GM10266 (cell line): ENCODE results near the gene PTPN22.

ENCODE experiments used
- DNase-seq: peaks from one replicate; pipeline ENCODE4 v3.0.0; 2012; ENCODE audit errors: extremely low spot score
- TF ChIP-seq, protein P1 (sequence below): IDR thresholded peaks from 2 replicates; pipeline ENCODE4 v1.5.1; 2012; ENCODE audit warnings: mild to moderate bottlenecking, low read depth; ENCODE audit not compliant: control insufficient read depth, insufficient read depth; ENCODE audit errors: missing control alignments

The PTPN22 gene

DNA sequence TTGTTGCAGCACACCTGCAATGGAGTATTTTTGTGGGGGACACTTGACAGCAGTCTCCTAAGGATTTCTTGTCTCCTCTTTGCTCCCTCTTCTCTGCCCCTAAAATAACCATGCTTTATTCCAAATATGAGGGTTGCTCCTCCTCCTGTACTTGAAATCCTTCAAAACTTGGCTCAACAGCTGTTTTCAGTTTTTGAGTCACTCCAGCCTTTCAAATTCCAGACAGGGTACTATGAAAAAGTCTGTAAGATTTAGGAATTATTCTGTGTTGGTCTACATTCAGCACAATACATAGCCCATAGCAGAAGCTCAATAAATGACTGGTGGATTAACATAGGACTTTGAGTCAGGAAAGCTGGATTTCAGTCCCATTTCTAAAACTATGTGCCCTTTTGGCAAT lies 27.6 kb upstream of the PTPN22 start:
- DNase-seq, result no peak
- TF ChIP-seq, protein P1, sequence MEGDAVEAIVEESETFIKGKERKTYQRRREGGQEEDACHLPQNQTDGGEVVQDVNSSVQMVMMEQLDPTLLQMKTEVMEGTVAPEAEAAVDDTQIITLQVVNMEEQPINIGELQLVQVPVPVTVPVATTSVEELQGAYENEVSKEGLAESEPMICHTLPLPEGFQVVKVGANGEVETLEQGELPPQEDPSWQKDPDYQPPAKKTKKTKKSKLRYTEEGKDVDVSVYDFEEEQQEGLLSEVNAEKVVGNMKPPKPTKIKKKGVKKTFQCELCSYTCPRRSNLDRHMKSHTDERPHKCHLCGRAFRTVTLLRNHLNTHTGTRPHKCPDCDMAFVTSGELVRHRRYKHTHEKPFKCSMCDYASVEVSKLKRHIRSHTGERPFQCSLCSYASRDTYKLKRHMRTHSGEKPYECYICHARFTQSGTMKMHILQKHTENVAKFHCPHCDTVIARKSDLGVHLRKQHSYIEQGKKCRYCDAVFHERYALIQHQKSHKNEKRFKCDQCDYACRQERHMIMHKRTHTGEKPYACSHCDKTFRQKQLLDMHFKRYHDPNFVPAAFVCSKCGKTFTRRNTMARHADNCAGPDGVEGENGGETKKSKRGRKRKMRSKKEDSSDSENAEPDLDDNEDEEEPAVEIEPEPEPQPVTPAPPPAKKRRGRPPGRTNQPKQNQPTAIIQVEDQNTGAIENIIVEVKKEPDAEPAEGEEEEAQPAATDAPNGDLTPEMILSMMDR, result no peak

DNA sequence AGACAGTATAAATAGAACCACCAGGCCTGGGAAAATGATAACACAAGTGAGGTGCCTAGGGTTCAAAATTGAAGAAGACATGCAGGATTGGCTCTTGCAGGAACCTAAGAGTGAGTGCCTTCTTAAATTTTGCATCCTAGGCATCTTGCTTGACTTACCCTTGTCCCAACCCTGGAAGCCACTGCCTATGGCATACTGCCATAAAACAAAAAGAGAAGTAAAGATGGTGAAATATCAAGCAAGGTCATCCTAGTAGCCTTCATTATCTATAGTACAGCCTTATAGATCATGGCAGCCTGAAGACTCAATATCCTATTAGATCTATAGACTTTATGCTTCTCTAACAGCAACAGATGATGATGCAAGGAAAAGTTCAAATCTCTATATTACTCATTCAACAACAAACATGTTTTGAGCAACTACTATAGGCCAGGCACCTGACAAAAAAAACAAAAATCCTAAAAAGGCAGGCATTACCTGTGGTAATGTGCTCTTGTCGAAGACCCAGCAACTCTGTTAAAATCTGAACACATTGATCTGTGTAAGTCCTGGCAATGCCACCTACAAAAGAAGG lies 26.8 kb upstream of the PTPN22 start:
- DNase-seq, result no peak
- TF ChIP-seq, protein P1, result no peak

DNA sequence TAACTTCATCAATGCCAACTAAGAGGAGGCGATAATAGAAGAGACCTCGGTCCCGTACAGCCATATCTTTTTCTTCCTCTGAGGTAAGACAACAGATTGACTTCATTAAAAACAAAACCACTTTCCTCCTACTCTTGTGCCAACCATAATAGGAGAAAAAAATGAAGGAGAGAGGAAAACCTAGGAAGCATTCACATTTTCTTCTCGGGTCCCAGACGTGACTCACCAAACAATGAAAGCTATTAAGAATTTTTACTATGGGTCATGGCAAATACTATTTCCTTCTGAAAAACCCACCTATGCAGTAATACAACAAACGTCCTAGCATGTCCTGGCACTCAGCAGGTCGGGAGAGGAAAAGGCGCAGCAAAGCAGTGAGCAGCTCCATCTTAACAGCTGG lies 24.4 kb upstream of the PTPN22 start:
- TF ChIP-seq, protein P1, result no peak

DNA sequence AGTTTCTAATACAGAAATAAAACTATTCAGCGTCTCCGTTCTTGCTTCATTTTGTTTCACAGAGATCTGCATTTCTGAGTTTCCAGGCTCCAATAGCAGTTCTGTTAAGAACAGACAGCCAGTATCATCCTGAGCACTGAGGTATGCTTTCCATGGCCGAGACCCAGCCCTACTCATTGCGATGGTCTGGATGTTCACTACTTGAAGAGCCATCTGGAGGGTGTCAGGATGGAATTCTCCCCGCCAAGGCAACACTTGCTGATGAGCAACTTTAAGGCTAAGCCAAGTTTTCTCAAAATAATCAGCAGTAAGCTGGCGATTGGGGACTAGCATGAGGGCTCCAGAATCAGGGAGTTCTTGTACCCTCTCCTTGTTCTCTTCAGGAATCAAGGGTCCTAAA lies 23.6 kb upstream of the PTPN22 start:
- no peak for DNase-seq
- TF ChIP-seq, protein P1, result no peak

More for the DNA sequence above, 24.4 kb upstream of the PTPN22 start:
- no peak for DNase-seq

DNA sequence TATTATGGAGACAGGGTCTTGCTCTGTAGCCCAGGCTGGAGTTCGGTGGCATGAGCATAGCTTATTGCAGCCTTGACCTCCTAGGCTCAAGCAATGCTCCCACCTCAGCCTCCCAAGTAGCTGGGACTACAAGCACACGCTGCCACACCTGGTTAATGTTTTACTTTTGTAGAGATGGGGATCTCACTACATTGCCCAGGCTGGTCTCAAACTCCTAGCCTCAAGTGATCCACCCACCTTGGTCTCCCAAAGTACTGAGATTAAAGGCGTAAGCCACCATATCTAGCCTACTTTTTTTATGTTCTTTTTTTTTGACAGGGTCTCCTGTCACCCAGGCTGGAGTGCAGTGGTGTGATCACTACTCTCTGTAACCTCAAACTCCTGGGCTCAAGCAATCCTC lies 21.8 kb upstream of the PTPN22 start:
- no peak for DNase-seq
- TF ChIP-seq, protein P1, result no peak

DNA sequence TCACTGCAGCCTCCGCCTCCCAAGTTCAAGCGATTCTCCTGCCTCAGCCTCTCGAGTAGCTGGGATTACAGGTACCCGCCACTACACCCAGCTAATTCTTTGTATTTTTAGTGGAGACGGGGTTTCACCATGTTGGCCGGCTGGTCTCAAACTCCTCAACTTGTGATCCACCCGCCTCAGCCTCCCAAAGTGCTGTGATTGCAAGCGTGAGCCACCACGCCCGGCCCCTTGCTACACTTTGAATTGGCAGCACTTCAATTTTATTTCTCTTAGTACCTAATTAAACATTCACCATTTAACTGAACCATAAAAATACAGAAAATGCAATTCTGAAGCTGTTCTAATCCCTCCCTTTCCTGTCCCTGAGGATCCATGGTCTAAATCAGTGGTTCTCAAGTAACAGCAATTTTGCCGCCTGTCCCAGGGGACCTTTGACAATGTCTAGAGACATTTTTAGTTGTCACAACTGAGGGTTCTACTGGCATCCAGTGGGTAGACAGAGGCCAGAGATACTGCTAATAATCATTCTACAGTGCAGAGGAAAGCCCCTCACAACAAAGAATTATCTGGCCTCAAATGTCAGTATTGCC lies 20.2 kb upstream of the PTPN22 start:
- TF ChIP-seq, protein P1, result no peak
- DNase-seq, result no peak

DNA sequence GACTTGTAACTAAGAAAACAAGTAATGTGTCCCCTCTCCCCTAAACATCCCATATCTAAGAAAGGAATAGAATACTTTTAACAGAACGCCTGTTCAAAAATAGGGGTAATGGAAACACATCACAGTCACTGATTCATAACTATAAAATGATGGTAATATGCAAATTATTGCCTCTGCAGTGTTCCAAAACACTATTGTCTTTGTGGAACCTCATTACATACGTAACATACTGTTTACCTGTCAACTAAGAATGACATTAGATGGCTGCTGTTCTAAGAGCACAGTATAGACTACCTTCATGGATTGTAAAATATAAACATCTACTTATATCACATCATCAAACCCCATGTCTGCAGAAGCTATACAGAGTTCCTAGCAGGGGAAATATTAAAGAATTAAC lies 19.3 kb upstream of the PTPN22 start:
- TF ChIP-seq, protein P1, result no peak
- DNase-seq, result no peak
